ENCODE results near the gene TMEM31. TPM values are rescaled to one million over a fixed set of nuclear protein-coding genes. Genes with fewer than 3 reads are reported as not detected.

The TMEM31 gene
- total and polyA plus RNA-seq, 2 of the 8 experiments (the other 6 are each of a cell fraction or from before 2014, with no cell fraction given): 0.65 TPM; not detected in 1

GRCh38 chrX:103727115-103727514, 16.4 kb downstream of the TMEM31 start (continued):
- TF ChIP-seq CHD7 (IDR thresholded peaks at IDR 0.05; ENCODE audit: insufficient replicate concordance, low read length) (no peak), CHD1 (IDR thresholded peaks at IDR 0.05; ENCODE audit: low read depth, low read length) (no peak), ASH2L (IDR thresholded peaks at IDR 0.05; ENCODE audit: low read length) (no peak), CBX8 (IDR thresholded peaks at IDR 0.05; ENCODE audit: borderline replicate concordance, low read depth, low read length) (no peak), YY1 (IDR thresholded peaks at IDR 0.05; ENCODE audit: low read depth, low read length) (no peak), RAD21 (IDR thresholded peaks at IDR 0.05 in 1 of 2, conservative IDR thresholded peaks at IDR 0.05 in 1 of 2; ENCODE audit: low read depth in 2 of 2, low read length in 2 of 2) (no peak), EZH2 (IDR thresholded peaks at IDR 0.05; ENCODE audit: low read depth, low read length, severe bottlenecking) (no peak), RXRA (IDR thresholded peaks at IDR 0.05; ENCODE audit: insufficient read depth, low read depth, low read length) (no peak), JUN (IDR thresholded peaks at IDR 0.05; ENCODE audit: low read depth, low read length) (no peak), NANOG (IDR thresholded peaks at IDR 0.05; ENCODE audit: insufficient read depth, low read depth, low read length, poor library complexity, severe bottlenecking) (no peak), SP2 (IDR thresholded peaks at IDR 0.05; ENCODE audit: low read length) (no peak), SUZ12 (IDR thresholded peaks at IDR 0.05; ENCODE audit: low read length) (no peak)
